ENCODE measurements around the gene EMP2.

DNA sequence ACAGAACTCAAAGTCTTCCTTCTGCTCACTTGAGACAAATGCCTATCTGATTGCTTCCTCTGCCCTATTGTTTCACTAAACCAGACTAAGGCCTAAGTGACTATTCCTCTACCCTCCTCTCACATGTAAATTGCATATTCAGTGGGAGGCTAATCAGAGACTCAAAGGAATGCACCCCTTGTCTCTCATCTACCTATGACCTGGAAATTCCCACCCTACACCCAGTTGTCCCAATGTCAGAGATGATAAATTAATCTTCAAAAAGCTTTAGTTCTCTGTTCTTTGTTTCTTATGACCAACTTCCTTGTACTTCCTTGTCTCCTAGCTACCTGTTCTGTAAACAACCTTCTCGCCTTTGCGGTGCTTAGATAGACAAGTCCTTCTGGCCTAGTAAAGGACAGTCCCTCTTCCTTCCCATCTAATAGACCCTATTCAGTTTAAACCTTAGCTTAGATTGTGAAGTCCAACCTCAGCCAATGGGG, 76.0 kb downstream of the EMP2 start:
- TF ChIP-seq, protein P1, sequence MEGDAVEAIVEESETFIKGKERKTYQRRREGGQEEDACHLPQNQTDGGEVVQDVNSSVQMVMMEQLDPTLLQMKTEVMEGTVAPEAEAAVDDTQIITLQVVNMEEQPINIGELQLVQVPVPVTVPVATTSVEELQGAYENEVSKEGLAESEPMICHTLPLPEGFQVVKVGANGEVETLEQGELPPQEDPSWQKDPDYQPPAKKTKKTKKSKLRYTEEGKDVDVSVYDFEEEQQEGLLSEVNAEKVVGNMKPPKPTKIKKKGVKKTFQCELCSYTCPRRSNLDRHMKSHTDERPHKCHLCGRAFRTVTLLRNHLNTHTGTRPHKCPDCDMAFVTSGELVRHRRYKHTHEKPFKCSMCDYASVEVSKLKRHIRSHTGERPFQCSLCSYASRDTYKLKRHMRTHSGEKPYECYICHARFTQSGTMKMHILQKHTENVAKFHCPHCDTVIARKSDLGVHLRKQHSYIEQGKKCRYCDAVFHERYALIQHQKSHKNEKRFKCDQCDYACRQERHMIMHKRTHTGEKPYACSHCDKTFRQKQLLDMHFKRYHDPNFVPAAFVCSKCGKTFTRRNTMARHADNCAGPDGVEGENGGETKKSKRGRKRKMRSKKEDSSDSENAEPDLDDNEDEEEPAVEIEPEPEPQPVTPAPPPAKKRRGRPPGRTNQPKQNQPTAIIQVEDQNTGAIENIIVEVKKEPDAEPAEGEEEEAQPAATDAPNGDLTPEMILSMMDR (IDR thresholded peaks at IDR 0.05 in 4 of 5, conservative IDR thresholded peaks at IDR 0.05 in 1 of 5), result no peak
- no peak for TF ChIP-seq POLR2A (IDR thresholded peaks at IDR 0.05)
